ENCODE data around the gene NFATC3. TPM values are rescaled to one million over a fixed set of nuclear protein-coding genes. Genes with fewer than 3 reads are reported as not detected.

The NFATC3 gene
- total and polyA plus RNA-seq, 10 donors, result 12.4 to 89.7 (median 67.2) TPM

- TF ChIP-seq POLR2A (IDR thresholded peaks at IDR 0.05) (no peak), CTCF (IDR thresholded peaks at IDR 0.05 in 8 of 11, conservative IDR thresholded peaks at IDR 0.05 in 3 of 11) (no peak), POLR2AphosphoS5 (IDR thresholded peaks at IDR 0.05) (no peak)
- H3K27ac ChIP-seq, result peak overlapping the region in 4 of 8 donors; percentile 8 to 33 (median 14)
These were observed 167.2 kb downstream of the NFATC3 start for GRCh38 chr16:68252383-68252782.

GRCh38 chr16:68253721-68254120 is 168.6 kb downstream of the NFATC3 start:
- peaks cover 4 to 56% (median 17%) of the 10 kb centered on the region in 6 donors for H3K4me1 ChIP-seq
- 89 to 94% (median 91%) methylated on average over 4 of the region's 4 CpGs for WGBS, 5 donors
- H3K27me3 ChIP-seq (replicated peaks in 1 of 7), result no peaks in the 10 kb centered on the region
- no peak overlapping the region for H3K27ac ChIP-seq
- no peak overlapping the region for H3K4me3 ChIP-seq
- no peaks in the 10 kb centered on the region for H3K9me3 ChIP-seq
- intact Hi-C loops (cut with DNase I; ENCODE audit: low total_unique reads), result no loop called here
- no peak for DNase-seq
- TF ChIP-seq CTCF (IDR thresholded peaks at IDR 0.05 in 8 of 11, conservative IDR thresholded peaks at IDR 0.05 in 3 of 11), result no peak
- no peak for TF ChIP-seq POLR2A (IDR thresholded peaks at IDR 0.05)
- TF ChIP-seq POLR2AphosphoS5 (IDR thresholded peaks at IDR 0.05), result no peak
- H3K36me3 ChIP-seq, result peaks cover 0 to 97% (median 39%) of the 10 kb centered on the region in 6 donors

More at GRCh38 chr16:68252383-68252782, 167.2 kb downstream of the NFATC3 start:
- H3K4me3 ChIP-seq, result no peak overlapping the region
- no peaks in the 10 kb centered on the region for H3K27me3 ChIP-seq (replicated peaks in 1 of 7)
- peaks cover under 1 to 56% (median 10%) of the 10 kb centered on the region in 6 donors for H3K4me1 ChIP-seq
- DNase-seq, result no peak
- peaks cover 0 to 90% (median 38%) of the 10 kb centered on the region in 6 donors for H3K36me3 ChIP-seq
- intact Hi-C loops (cut with DNase I; ENCODE audit: low total_unique reads), result no loop called here
- 83 to 91% (median 87%) methylated on average over 5 of the region's 5 CpGs for WGBS, 5 donors
- no peaks in the 10 kb centered on the region for H3K9me3 ChIP-seq

- TF ChIP-seq POLR2A (IDR thresholded peaks at IDR 0.05), result no peak
- peak in 1 of 3 donors; percentile 29 for TF ChIP-seq POLR2AphosphoS5 (IDR thresholded peaks at IDR 0.05)
- H3K4me1 ChIP-seq, result peaks cover 4 to 47% (median 18%) of the 10 kb centered on the region in 6 donors
These were observed 170.5 kb downstream of the NFATC3 start for GRCh38 chr16:68255712-68256111.

GRCh38 chr16:68257251-68257905 is 172.2 kb downstream of the NFATC3 start:
- 38 to 66% (median 47%) methylated on average over 4 to 6 of the region's 6 CpGs for WGBS, 5 donors
- peaks cover 0 to 85% (median 44%) of the 10 kb centered on the region in 6 donors for H3K36me3 ChIP-seq
- H3K9me3 ChIP-seq, result no peaks in the 10 kb centered on the region
- H3K27ac ChIP-seq, result peak overlapping the region in 6 of 8 donors; percentile 11 to 87 (median 66)
- TF ChIP-seq POLR2AphosphoS5 (IDR thresholded peaks at IDR 0.05), result peak in 1 of 3 donors; percentile 52
- TF ChIP-seq POLR2A (IDR thresholded peaks at IDR 0.05), result no peak
- intact Hi-C loops (cut with DNase I; ENCODE audit: low total_unique reads), result no loop called here
- no peak overlapping the region for H3K4me3 ChIP-seq
- no peaks in the 10 kb centered on the region for H3K27me3 ChIP-seq (replicated peaks in 1 of 7)
- DNase-seq, result no peak
- peaks cover 4 to 43% (median 26%) of the 10 kb centered on the region in 6 donors for H3K4me1 ChIP-seq

More at GRCh38 chr16:68255712-68256111, 170.5 kb downstream of the NFATC3 start:
- peaks cover 0 to 97% (median 50%) of the 10 kb centered on the region in 6 donors for H3K36me3 ChIP-seq
- no peak overlapping the region for H3K27ac ChIP-seq
- intact Hi-C loops (cut with DNase I; ENCODE audit: low total_unique reads), result no loop called here
- no peak for DNase-seq
- H3K9me3 ChIP-seq, result no peaks in the 10 kb centered on the region
- H3K27me3 ChIP-seq (replicated peaks in 1 of 7), result no peaks in the 10 kb centered on the region
- no peak overlapping the region for H3K4me3 ChIP-seq
- WGBS, 5 donors, result 88 to 98% (median 94%) methylated on average over 11 to 18 of the region's 18 CpGs

Data from spleen (tissue), 11 donors.